Inflammatory macrophage treated with lipopolysaccharide for 1 hour (primary cell): ENCODE results near the gene JAM3.
A peak's percentile ranks its signal among the peaks of the same experiment; 100 is the strongest.

Source experiments
- DNase-seq, 2 donors: peaks; one replicate each; pipeline ENCODE4 v3.0.0-alpha.2; 2020 to 2022

JAM3 gene

GRCh38 chr11:134039726-134040385 is 29.0 kb upstream of the JAM3 start:
- DNase-seq, result no peak

GRCh38 chr11:134040386-134041302 is 28.2 kb upstream of the JAM3 start:
- DNase-seq, result no peak

- no peak for DNase-seq
Observed at GRCh38 chr11:134041349-134041748, 27.5 kb upstream of the JAM3 start.

GRCh38 chr11:134041791-134042696 is 26.8 kb upstream of the JAM3 start:
- DNase-seq, result no peak

GRCh38 chr11:134043821-134044420 is 25.0 kb upstream of the JAM3 start:
- no peak for DNase-seq

GRCh38 chr11:134044514-134045284 is 24.2 kb upstream of the JAM3 start:
- no peak for DNase-seq

GRCh38 chr11:134045799-134046635 is 22.9 kb upstream of the JAM3 start:
- no peak for DNase-seq

- DNase-seq, result no peak
Observed at GRCh38 chr11:134046681-134047449, 22.0 kb upstream of the JAM3 start.

GRCh38 chr11:134047586-134047999 is 21.3 kb upstream of the JAM3 start:
- DNase-seq, result peak in 1 of 2 donors; percentile 20

- no peak for DNase-seq
Observed at GRCh38 chr11:134048028-134048427, 20.8 kb upstream of the JAM3 start.

GRCh38 chr11:134049303-134049702 is 19.6 kb upstream of the JAM3 start:
- no peak for DNase-seq

GRCh38 chr11:134050541-134051383 is 18.1 kb upstream of the JAM3 start:
- DNase-seq, result peak in 1 of 2 donors; percentile 63

GRCh38 chr11:134052395-134052987 is 16.4 kb upstream of the JAM3 start:
- no peak for DNase-seq

- DNase-seq, result no peak
Observed at GRCh38 chr11:134052988-134053945, 15.6 kb upstream of the JAM3 start.

- DNase-seq, result no peak
Observed at GRCh38 chr11:134055029-134055428, 13.8 kb upstream of the JAM3 start.

GRCh38 chr11:134060316-134060715 is 8.6 kb upstream of the JAM3 start:
- no peak for DNase-seq
